CD4-positive, alpha-beta T cell treated with Interleukin-17A for 4 hours (primary cell): Measurements from ENCODE around the gene SHISAL1.

ENCODE experiments used
- DNase-seq: peaks from one replicate; pipeline ENCODE4 v3.0.0-alpha.2; 2020; ENCODE audit warnings: mixed read lengths

The SHISAL1 gene

GRCh38 chr22:44298406-44299091, 14.2 kb downstream of the SHISAL1 start:
- no peak for DNase-seq

DNA sequence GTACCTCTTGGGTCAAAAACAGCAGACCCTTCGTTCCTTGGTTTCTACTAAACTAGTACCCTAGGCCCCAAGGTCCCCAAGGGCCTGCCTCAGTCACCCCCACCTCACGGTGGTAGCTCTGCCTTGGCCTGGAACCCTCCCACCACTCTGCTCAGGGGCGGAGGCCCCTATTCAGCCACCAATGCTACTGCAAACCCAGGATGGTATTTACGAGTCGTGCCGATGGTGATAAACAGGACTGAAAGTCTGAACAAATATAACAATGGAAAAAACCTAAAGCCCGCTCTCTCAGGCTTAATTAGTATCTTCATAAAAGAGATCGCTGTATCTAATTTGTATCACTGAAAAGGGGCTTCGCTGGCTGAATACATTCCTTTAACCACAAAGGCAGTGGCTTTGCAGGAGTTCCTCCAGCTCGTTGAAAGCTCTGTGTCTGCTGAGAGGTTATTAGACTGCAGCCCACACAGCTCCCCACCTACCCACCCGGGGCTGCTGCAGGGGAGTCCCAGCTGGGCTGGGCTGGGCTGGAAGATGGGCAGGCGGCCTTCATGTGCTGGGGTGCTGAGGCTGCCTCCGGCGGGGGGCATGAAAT, 15.2 kb downstream of the SHISAL1 start:
- no peak for DNase-seq

DNA sequence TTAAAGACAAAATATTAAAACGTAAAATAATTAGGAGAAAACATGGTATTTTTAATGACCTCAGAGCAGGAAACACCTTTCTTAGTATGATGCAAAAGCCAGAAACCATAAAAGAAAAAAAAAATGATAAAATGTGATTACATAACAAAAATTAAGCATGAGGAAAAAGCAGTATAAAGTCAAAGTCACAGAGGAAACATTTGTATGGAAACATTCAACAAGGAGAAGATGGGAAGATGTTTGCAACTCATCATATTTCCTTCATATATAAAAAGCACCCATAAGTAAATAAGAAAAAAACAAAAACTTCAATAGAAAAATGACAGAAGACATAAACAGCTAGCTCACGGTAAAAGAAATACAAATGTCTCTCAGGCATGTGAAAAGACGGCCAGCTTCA, 17.3 kb downstream of the SHISAL1 start:
- DNase-seq = no peak

DNA sequence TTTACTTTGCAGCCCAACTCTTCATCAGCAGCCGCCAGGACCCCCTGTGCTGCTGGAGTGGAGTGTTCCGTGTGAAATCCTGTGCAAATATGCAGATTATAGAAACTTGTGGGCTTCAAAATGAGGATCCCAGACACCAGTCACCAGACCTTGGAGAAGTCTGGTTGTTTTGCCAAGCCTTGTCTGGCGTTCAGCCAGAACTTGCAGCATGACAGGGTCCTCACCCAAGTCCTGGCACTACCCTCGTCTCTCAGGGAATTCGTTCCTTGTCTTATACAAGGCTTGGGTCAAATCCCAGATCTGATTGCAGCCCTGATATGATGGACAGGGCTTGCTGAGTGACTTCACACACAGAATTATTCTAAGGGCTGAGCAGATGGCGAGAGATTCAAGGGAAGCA, 18.9 kb downstream of the SHISAL1 start:
- no peak for DNase-seq

DNA sequence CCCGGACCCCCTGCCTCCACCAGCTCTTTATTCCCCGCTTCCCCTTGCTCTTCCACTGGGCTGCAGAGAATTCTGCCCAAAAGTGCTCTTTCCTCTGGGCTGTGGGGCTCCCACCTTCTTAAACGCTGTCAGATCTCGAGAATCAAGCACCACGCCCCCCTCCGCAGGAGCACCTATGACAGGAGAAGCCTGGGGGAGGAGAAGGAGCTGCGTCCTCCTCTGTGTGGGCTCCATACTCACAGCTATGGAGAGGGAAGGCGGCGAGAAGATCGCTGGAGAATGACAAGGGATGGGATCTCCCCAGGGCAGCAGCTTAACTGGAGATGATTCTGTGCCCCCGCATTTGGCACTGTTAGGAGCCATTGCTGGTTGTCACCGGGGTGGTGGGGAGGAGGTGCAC, 19.7 kb downstream of the SHISAL1 start:
- DNase-seq = no peak

GRCh38 chr22:44292521-44292920, 20.2 kb downstream of the SHISAL1 start:
- DNase-seq = no peak

DNA sequence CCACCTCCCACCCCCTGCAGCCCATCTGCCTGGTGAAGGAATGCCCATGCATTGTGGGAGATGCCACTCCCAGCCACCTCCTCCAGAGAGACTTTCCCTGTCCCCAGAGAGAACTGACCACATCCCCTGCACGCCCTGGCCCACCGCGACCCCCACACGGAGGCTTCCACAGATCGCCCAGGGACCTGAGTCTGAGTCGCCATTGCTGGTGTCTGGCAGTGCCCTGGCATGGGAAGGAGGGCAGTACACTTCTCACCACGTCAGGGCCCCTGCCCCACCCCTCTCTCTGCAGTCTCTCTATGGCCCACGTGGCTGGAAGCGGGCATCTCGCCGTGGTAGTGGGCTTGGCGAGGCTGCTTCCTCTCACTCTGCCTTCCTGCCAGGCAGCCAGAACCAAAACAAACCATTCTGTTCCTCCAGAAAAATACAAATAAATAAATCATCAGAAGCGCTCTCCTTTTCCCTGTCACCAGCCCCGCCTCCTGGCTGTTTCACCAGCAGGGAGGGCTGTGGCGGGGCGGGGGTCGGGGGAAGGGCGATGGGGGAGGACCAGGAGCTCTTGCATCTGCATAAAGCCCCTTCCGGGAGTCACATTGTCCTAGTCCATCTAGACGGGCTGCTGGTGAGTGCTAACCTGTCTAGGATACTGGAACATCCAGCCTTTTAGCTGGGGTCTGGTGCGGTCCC, 20.9 kb downstream of the SHISAL1 start:
- DNase-seq = no peak

DNA sequence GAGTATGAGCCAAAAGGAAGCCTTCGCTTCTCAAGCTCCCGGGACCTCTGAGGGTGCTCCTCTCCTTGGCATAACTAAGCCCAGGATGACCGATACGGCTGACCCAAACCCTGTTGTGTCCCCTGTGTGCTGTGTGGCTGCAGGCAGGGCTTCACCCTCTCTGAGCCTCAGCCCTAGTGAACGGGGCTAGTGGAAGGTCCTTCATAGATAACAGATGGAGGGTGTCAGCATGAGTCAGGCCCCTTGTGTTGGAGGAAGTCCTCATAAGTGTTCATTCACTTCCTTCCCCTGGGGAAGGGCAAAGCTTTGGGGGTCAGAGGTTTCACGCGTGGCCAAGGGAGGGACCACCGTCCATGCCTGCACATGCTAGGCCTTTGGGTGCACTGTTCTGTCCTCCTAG, 21.5 kb downstream of the SHISAL1 start:
- no peak for DNase-seq

GRCh38 chr22:44289414-44290171, 23.2 kb downstream of the SHISAL1 start:
- no peak for DNase-seq

GRCh38 chr22:44288913-44289312, 23.8 kb downstream of the SHISAL1 start:
- DNase-seq = no peak

DNA sequence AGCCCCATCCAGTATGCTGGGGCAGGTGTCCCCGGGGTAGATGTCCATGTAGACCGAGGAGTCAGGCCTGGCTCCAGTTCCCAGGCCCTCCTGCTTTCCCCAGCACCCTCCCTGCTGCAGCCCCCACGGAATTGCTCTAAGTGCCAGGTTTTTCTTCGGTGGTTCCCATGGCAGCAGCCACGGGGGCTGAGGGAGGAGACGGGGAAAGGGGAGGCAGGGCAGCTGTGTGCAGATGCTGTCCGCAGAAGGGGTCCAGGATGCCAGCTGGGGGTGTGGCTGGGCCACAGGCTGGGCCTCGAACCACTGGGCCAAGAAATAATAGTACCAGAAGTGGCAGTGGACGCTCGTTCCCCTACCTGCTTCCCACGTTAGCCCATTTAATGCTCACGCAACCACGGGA, 25.0 kb downstream of the SHISAL1 start:
- no peak for DNase-seq

- no peak for DNase-seq
These were observed 25.5 kb downstream of the SHISAL1 start for GRCh38 chr22:44287121-44287693.

GRCh38 chr22:44286646-44287045, 26.1 kb downstream of the SHISAL1 start:
- DNase-seq = no peak

DNA sequence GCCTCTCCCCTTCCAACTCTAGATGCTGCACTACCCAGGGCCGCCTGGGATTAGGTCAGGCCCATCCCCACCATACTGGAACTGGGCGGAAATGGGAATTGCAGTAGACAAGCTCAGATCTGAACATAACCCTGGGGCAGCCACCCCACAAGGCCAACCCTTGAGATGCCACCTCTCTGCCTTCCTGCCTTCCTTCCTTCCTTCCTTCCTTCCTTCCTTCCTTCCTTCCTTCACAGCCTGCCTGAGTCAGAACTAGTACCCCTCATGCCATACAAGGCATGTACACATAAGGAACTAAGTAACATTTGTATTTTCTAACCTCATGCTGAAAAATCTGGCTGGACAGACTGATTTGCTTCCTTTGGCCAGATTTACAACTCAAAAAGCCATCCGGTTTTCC, 28.0 kb downstream of the SHISAL1 start:
- DNase-seq = no peak

GRCh38 chr22:44281768-44282637, 30.7 kb downstream of the SHISAL1 start:
- DNase-seq = no peak

GRCh38 chr22:44280665-44281188, 32.0 kb downstream of the SHISAL1 start:
- no peak for DNase-seq

DNA sequence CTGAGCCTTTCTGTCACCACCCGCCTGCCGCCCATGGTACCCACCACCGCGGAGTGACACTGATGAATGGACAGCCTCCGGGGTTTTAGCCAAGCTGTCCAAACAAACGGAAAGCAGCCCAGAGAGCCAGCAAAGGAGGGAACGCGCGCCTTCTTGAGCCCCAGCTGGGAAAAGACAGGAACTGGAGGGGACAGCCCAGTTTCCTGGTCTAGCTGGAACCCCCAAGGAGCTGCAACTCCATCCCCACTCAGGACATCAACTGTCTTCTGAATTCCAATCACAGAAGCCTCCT, 33.7 kb downstream of the SHISAL1 start:
- no peak for DNase-seq

DNA sequence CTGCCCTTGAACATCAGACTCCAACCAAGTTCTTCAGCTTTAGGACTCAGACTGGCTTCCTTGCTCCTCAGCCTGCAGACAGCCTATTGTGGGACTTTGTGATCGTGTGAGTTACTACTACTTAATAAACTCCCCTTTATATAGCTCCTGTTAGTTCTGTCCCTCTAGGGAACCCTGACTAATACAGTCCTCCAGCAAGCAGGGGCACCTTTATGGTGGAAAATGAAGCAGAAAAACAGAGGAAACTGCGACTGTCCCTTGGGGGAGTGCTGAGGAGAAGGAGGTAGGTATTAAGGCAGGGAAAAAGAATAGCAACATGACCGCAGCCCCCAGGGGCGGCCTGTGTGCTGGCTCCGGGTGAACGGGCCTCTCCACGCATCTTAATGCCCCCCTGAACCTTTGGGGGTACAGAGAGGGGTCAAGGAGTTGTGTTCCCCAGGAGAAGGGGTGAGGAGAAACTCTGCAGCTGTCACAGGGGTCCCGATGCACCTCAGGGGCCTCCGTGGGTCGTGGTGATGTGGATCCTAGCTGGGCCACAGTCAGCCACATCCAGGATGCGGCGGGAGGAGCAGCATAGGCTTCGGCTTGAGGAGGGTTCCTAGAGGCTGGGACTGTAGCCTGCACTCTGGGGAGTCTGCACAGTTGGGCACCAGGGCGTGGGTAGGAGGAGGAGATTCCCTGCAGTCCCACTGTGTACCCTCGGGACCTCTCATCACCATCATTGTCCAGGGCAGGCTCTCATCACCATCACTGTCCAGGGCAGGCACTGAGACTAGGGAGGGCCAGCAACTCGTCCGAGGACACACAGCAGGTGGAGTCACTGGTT, 34.3 kb downstream of the SHISAL1 start:
- no peak for DNase-seq

GRCh38 chr22:44277386-44278135, 35.2 kb downstream of the SHISAL1 start:
- DNase-seq = no peak

GRCh38 chr22:44276706-44277356, 35.9 kb downstream of the SHISAL1 start:
- DNase-seq = no peak
